Activated T-cell treated with anti-CD3 and anti-CD28 coated beads, Interleukin-2, amount 50 U/mL, for 4 hours (primary cell): ENCODE data around the gene CA10. TPM values are rescaled to one million over a fixed set of nuclear protein-coding genes. Genes with fewer than 3 reads are reported as not detected.

ENCODE experiments used
- ATAC-seq, 2 donors: fragments of 200-7000 bp; cut with Tn5 transposase; one replicate each; pipeline ENCODE4 v1.10.0; 2021
- DNase-seq: peaks from one replicate; pipeline ENCODE4 v3.0.0-alpha.2; 2020
- H3K27me3 Mint-ChIP-seq: one replicate; pipeline ENCODE4 v1.8.0; 2021; ENCODE audit warnings: low read depth, mixed read lengths
- H3K36me3 Mint-ChIP-seq: one replicate; pipeline ENCODE4 v1.8.0; 2022; ENCODE audit warnings: mixed read lengths; ENCODE audit not compliant: insufficient read depth
- H3K4me1 Mint-ChIP-seq: one replicate; pipeline ENCODE4 v1.8.0; 2021; ENCODE audit warnings: low read depth, mixed read lengths
- H3K4me3 Mint-ChIP-seq: one replicate; pipeline ENCODE4 v1.8.0; 2021; ENCODE audit warnings: mild to moderate bottlenecking, moderate library complexity, mixed read lengths
- H3K9me3 Mint-ChIP-seq: one replicate; pipeline ENCODE4 v1.8.0; 2021; ENCODE audit warnings: mixed read lengths
- total RNA-seq, 3 donors: library from RNA; stranded (reverse); gene quantifications; one replicate each; pipeline ENCODE4 v1.2.1, GENCODE V29; 2021

CA10 gene
- total RNA-seq, 3 donors from 2014 or later: not detected

- no peaks in the 10 kb centered on the region for H3K36me3 Mint-ChIP-seq
These were observed 501.3 kb downstream of the CA10 start for GRCh38 chr17:51657224-51657623.

GRCh38 chr17:51653878-51654277 lies 504.6 kb downstream of the CA10 start:
- H3K36me3 Mint-ChIP-seq: no peaks in the 10 kb centered on the region
- ATAC-seq (no peak), DNase-seq (no peak)
- H3K27me3 Mint-ChIP-seq: peaks cover 14% of the 10 kb centered on the region
- no peak overlapping the region for H3K4me3 Mint-ChIP-seq
- H3K9me3 Mint-ChIP-seq: no peaks in the 10 kb centered on the region
- no peaks in the 10 kb centered on the region for H3K4me1 Mint-ChIP-seq

More at GRCh38 chr17:51657224-51657623, 501.3 kb downstream of the CA10 start:
- Mint-ChIP-seq H3K27me3 (peaks cover 8% of the 10 kb centered on the region), H3K4me1 (no peaks in the 10 kb centered on the region), H3K4me3 (no peak overlapping the region), H3K9me3 (no peaks in the 10 kb centered on the region)
- DNase-seq (no peak), ATAC-seq (no peak)

GRCh38 chr17:51652529-51652928 lies 506.0 kb downstream of the CA10 start:
- H3K27me3 Mint-ChIP-seq: peaks cover 17% of the 10 kb centered on the region
- no peaks in the 10 kb centered on the region for H3K4me1 Mint-ChIP-seq
- ATAC-seq (no peak), DNase-seq (no peak)
- H3K36me3 Mint-ChIP-seq: no peaks in the 10 kb centered on the region
- H3K9me3 Mint-ChIP-seq: no peaks in the 10 kb centered on the region
- H3K4me3 Mint-ChIP-seq: no peak overlapping the region

GRCh38 chr17:51651513-51652298 lies 506.8 kb downstream of the CA10 start:
- ATAC-seq (no peak), DNase-seq (no peak)
- Mint-ChIP-seq H3K36me3 (no peaks in the 10 kb centered on the region), H3K27me3 (peaks cover 19% of the 10 kb centered on the region), H3K4me3 (no peak overlapping the region), H3K4me1 (no peaks in the 10 kb centered on the region), H3K9me3 (no peaks in the 10 kb centered on the region)

- no peak overlapping the region for H3K4me3 Mint-ChIP-seq
- no peaks in the 10 kb centered on the region for H3K36me3 Mint-ChIP-seq
- no peak for DNase-seq
- peaks cover 20% of the 10 kb centered on the region for H3K27me3 Mint-ChIP-seq
- H3K9me3 Mint-ChIP-seq: no peaks in the 10 kb centered on the region
- no peak for ATAC-seq
- H3K4me1 Mint-ChIP-seq: no peaks in the 10 kb centered on the region
These were observed 507.7 kb downstream of the CA10 start for GRCh38 chr17:51650772-51651171.

- DNase-seq: no peak
- ATAC-seq: no peak
- no peak overlapping the region for H3K4me3 Mint-ChIP-seq
- no peaks in the 10 kb centered on the region for H3K36me3 Mint-ChIP-seq
- H3K4me1 Mint-ChIP-seq: no peaks in the 10 kb centered on the region
- peaks cover 23% of the 10 kb centered on the region for H3K27me3 Mint-ChIP-seq
- no peaks in the 10 kb centered on the region for H3K9me3 Mint-ChIP-seq
These were observed 508.3 kb downstream of the CA10 start for GRCh38 chr17:51650202-51650601.

GRCh38 chr17:51647826-51648225 lies 510.7 kb downstream of the CA10 start:
- Mint-ChIP-seq H3K36me3 (no peaks in the 10 kb centered on the region), H3K27me3 (peaks cover 35% of the 10 kb centered on the region), H3K9me3 (no peaks in the 10 kb centered on the region), H3K4me3 (no peak overlapping the region), H3K4me1 (no peaks in the 10 kb centered on the region)
- ATAC-seq (no peak), DNase-seq (no peak)

- Mint-ChIP-seq H3K4me1 (no peaks in the 10 kb centered on the region), H3K9me3 (no peaks in the 10 kb centered on the region), H3K36me3 (no peaks in the 10 kb centered on the region), H3K27me3 (peaks cover 32% of the 10 kb centered on the region), H3K4me3 (no peak overlapping the region)
- DNase-seq (no peak), ATAC-seq (no peak)
These were observed 511.4 kb downstream of the CA10 start for GRCh38 chr17:51647067-51647466.

- H3K36me3 Mint-ChIP-seq: no peaks in the 10 kb centered on the region
- ATAC-seq (no peak), DNase-seq (no peak)
- no peaks in the 10 kb centered on the region for H3K9me3 Mint-ChIP-seq
- peaks cover 32% of the 10 kb centered on the region for H3K27me3 Mint-ChIP-seq
- H3K4me1 Mint-ChIP-seq: no peaks in the 10 kb centered on the region
- H3K4me3 Mint-ChIP-seq: no peak overlapping the region
These were observed 512.0 kb downstream of the CA10 start for GRCh38 chr17:51646539-51646938.

- no peaks in the 10 kb centered on the region for H3K4me1 Mint-ChIP-seq
- no peak for ATAC-seq
- no peak for DNase-seq
- H3K27me3 Mint-ChIP-seq: peaks cover 34% of the 10 kb centered on the region
- no peak overlapping the region for H3K4me3 Mint-ChIP-seq
- no peaks in the 10 kb centered on the region for H3K36me3 Mint-ChIP-seq
- no peaks in the 10 kb centered on the region for H3K9me3 Mint-ChIP-seq
These were observed 513.5 kb downstream of the CA10 start for GRCh38 chr17:51645056-51645455.

- ATAC-seq: no peak
- H3K4me1 Mint-ChIP-seq: no peaks in the 10 kb centered on the region
- no peaks in the 10 kb centered on the region for H3K9me3 Mint-ChIP-seq
These were observed 514.6 kb downstream of the CA10 start for GRCh38 chr17:51643702-51644490.

GRCh38 chr17:51642029-51642428 lies 516.5 kb downstream of the CA10 start:
- peaks cover 30% of the 10 kb centered on the region for H3K27me3 Mint-ChIP-seq
- ATAC-seq: no peak
- H3K36me3 Mint-ChIP-seq: no peaks in the 10 kb centered on the region
- no peak for DNase-seq
- H3K4me3 Mint-ChIP-seq: no peak overlapping the region
- H3K4me1 Mint-ChIP-seq: no peaks in the 10 kb centered on the region
- no peaks in the 10 kb centered on the region for H3K9me3 Mint-ChIP-seq

More at GRCh38 chr17:51643702-51644490, 514.6 kb downstream of the CA10 start:
- no peak overlapping the region for H3K4me3 Mint-ChIP-seq
- peaks cover 34% of the 10 kb centered on the region for H3K27me3 Mint-ChIP-seq
- H3K36me3 Mint-ChIP-seq: no peaks in the 10 kb centered on the region
- DNase-seq: no peak

GRCh38 chr17:51640108-51640622 lies 518.3 kb downstream of the CA10 start:
- Mint-ChIP-seq H3K4me3 (no peak overlapping the region), H3K4me1 (no peaks in the 10 kb centered on the region), H3K27me3 (peaks cover 24% of the 10 kb centered on the region), H3K36me3 (no peaks in the 10 kb centered on the region), H3K9me3 (no peaks in the 10 kb centered on the region)
- ATAC-seq (no peak), DNase-seq (no peak)

GRCh38 chr17:51638971-51639370 lies 519.5 kb downstream of the CA10 start:
- no peak for DNase-seq
- Mint-ChIP-seq H3K27me3 (peaks cover 18% of the 10 kb centered on the region), H3K9me3 (no peaks in the 10 kb centered on the region), H3K4me1 (no peaks in the 10 kb centered on the region), H3K4me3 (no peak overlapping the region), H3K36me3 (no peaks in the 10 kb centered on the region)
- ATAC-seq: no peak

GRCh38 chr17:51636291-51636690 lies 522.2 kb downstream of the CA10 start:
- Mint-ChIP-seq H3K4me1 (no peaks in the 10 kb centered on the region), H3K4me3 (no peak overlapping the region), H3K9me3 (no peaks in the 10 kb centered on the region), H3K27me3 (peaks cover 20% of the 10 kb centered on the region), H3K36me3 (no peaks in the 10 kb centered on the region)
- DNase-seq (no peak), ATAC-seq (no peak)
